ENCODE results near the gene CREBBP.

GRCh38 chr16:3906363-3906762, 25.9 kb upstream of the CREBBP start:
- TF ChIP-seq CTCF (conservative IDR thresholded peaks at IDR 0.05; ENCODE audit: low read depth in 2 of 2) (no peak), POLR2AphosphoS5 (IDR thresholded peaks at IDR 0.05; ENCODE audit: low read depth) (no peak), CREB1 (CRISPR knock-in tag; IDR thresholded peaks at IDR 0.05; ENCODE audit: low read depth) (no peak), REST (IDR thresholded peaks at IDR 0.05; ENCODE audit: unreplicated experiment) (no peak), JUNB (IDR thresholded peaks at IDR 0.05; ENCODE audit: unreplicated experiment) (no peak), EZH2phosphoT487 (IDR thresholded peaks at IDR 0.05; ENCODE audit: unreplicated experiment) (no peak), EZH2 (IDR thresholded peaks at IDR 0.05; ENCODE audit: low read depth, unreplicated experiment) (no peak)
